ENCODE measurements around the gene CTRB2. TPM values are rescaled to one million over a fixed set of nuclear protein-coding genes. Genes with fewer than 3 reads are reported as not detected.

The CTRB2 gene
- polyA plus RNA-seq, 3 donors: not detected

GRCh38 chr16:75204410-75204758 lies 2.6 kb downstream of the CTRB2 start:
- H3K4me1 ChIP-seq (ENCODE audit: control insufficient read depth in 1 of 2, insufficient read depth in 2 of 2, low read length in 2 of 2): no peaks in the 10 kb centered on the region
- H3K4me3 Mint-ChIP-seq: no peak overlapping the region
- no peak overlapping the region for H2AFZ ChIP-seq (ENCODE audit: insufficient read depth, low read depth, low read length, poor library complexity, severe bottlenecking)
- H3K27me3 Mint-ChIP-seq (ENCODE audit: low read depth in 3 of 3): peaks cover 51 to 75% (median 56%) of the 10 kb centered on the region in 3 donors
- intact Hi-C loops (cut with micrococcal nuclease): no loop called here
- no peaks in the 10 kb centered on the region for H3K36me3 Mint-ChIP-seq
- no peak overlapping the region for H3K27ac ChIP-seq (ENCODE audit: low read depth in 1 of 2, low read length in 2 of 2)
- H3K36me3 ChIP-seq (replicated peaks in 1 of 2; ENCODE audit: control insufficient read depth in 1 of 2, insufficient read depth in 2 of 2, low read length in 2 of 2): no peaks in the 10 kb centered on the region
- H4K20me1 ChIP-seq (ENCODE audit: insufficient read depth, low read length): no peaks in the 10 kb centered on the region
- no peaks in the 10 kb centered on the region for H3K9me3 ChIP-seq (replicated peaks in 1 of 2; ENCODE audit: control insufficient read depth in 1 of 2, insufficient read depth in 1 of 2, low read length in 2 of 2)
- TF ChIP-seq CTCF (IDR thresholded peaks at IDR 0.05): no peak
- WGBS (ENCODE audit: insufficient coverage): no CpG with 5 or more reads among the region's 6 CpGs
- DNase-seq: no peak
- H3K4me2 ChIP-seq (replicated peaks; ENCODE audit: extremely low read depth, low read length, poor library complexity, severe bottlenecking): no peak overlapping the region
- H3K4me3 ChIP-seq (replicated peaks in 1 of 3; ENCODE audit: low read depth in 2 of 3, low read length in 3 of 3): no peak overlapping the region
- H3K9me3 Mint-ChIP-seq: peaks cover 0 to 3% (median 0%) of the 10 kb centered on the region in 7 donors
- H3K9ac ChIP-seq (ENCODE audit: insufficient read depth, low read length, poor library complexity, severe bottlenecking): no peak overlapping the region
- no peaks in the 10 kb centered on the region for H3K79me2 ChIP-seq (ENCODE audit: insufficient read depth, low read length)
- H3K27ac Mint-ChIP-seq: no peak overlapping the region
- peaks cover 4% of the 10 kb centered on the region for H3K4me1 Mint-ChIP-seq
- peaks cover 0 to 33% of the 10 kb centered on the region in 2 donors for H3K27me3 ChIP-seq (ENCODE audit: control insufficient read depth in 2 of 2, insufficient read depth in 2 of 2, low read length in 2 of 2)

GRCh38 chr16:75203667-75204409 lies 3.1 kb downstream of the CTRB2 start:
- no peaks in the 10 kb centered on the region for H3K36me3 Mint-ChIP-seq
- H3K9me3 ChIP-seq (replicated peaks in 1 of 2; ENCODE audit: control insufficient read depth in 1 of 2, insufficient read depth in 1 of 2, low read length in 2 of 2): no peaks in the 10 kb centered on the region
- H3K4me3 Mint-ChIP-seq: peak overlapping the region in 1 of 2 donors; percentile 53
- intact Hi-C loops (cut with micrococcal nuclease): no loop called here
- H3K36me3 ChIP-seq (replicated peaks in 1 of 2; ENCODE audit: control insufficient read depth in 1 of 2, insufficient read depth in 2 of 2, low read length in 2 of 2): no peaks in the 10 kb centered on the region
- no peak overlapping the region for H3K27ac ChIP-seq (ENCODE audit: low read depth in 1 of 2, low read length in 2 of 2)
- no peak overlapping the region for H3K9ac ChIP-seq (ENCODE audit: insufficient read depth, low read length, poor library complexity, severe bottlenecking)
- H3K4me3 ChIP-seq (replicated peaks in 1 of 3; ENCODE audit: low read depth in 2 of 3, low read length in 3 of 3): no peak overlapping the region
- H4K20me1 ChIP-seq (ENCODE audit: insufficient read depth, low read length): no peaks in the 10 kb centered on the region
- H3K79me2 ChIP-seq (ENCODE audit: insufficient read depth, low read length): no peaks in the 10 kb centered on the region
- 87% methylated on average over 12 of the region's 13 CpGs for WGBS (ENCODE audit: insufficient coverage)
- TF ChIP-seq CTCF (IDR thresholded peaks at IDR 0.05): no peak
- no peaks in the 10 kb centered on the region for H3K4me1 ChIP-seq (ENCODE audit: control insufficient read depth in 1 of 2, insufficient read depth in 2 of 2, low read length in 2 of 2)
- no peak overlapping the region for H2AFZ ChIP-seq (ENCODE audit: insufficient read depth, low read depth, low read length, poor library complexity, severe bottlenecking)
- peaks cover 4% of the 10 kb centered on the region for H3K4me1 Mint-ChIP-seq
- DNase-seq: no peak
- peaks cover 0 to 29% of the 10 kb centered on the region in 2 donors for H3K27me3 ChIP-seq (ENCODE audit: control insufficient read depth in 2 of 2, insufficient read depth in 2 of 2, low read length in 2 of 2)
- H3K27ac Mint-ChIP-seq: no peak overlapping the region
- H3K27me3 Mint-ChIP-seq (ENCODE audit: low read depth in 3 of 3): peaks cover 52 to 78% (median 59%) of the 10 kb centered on the region in 3 donors
- no peak overlapping the region for H3K4me2 ChIP-seq (replicated peaks; ENCODE audit: extremely low read depth, low read length, poor library complexity, severe bottlenecking)
- peaks cover 0 to 3% (median 0%) of the 10 kb centered on the region in 7 donors for H3K9me3 Mint-ChIP-seq

Data from CD14-positive monocyte (primary cell).